GM06990 (cell line): ENCODE results near the gene MXI1.
A peak's percentile ranks its signal among the peaks of the same experiment; 100 is the strongest.

Source experiments
- DNase-seq: peaks from one replicate; pipeline ENCODE4 v3.0.0-alpha.2; 2011; ENCODE audit not compliant: insufficient read length; ENCODE audit errors: extremely low read depth
- H3K27me3 ChIP-seq: replicated peaks from 2 replicates; pipeline ENCODE4 v1.6.0; 2011; ENCODE audit warnings: low read length; ENCODE audit not compliant: control insufficient read depth, insufficient read depth
- H3K36me3 ChIP-seq: 2 replicates; pipeline ENCODE4 v1.5.1; 2011; ENCODE audit warnings: low read length; ENCODE audit not compliant: control insufficient read depth, insufficient read depth
- H3K4me3 ChIP-seq: replicated peaks from 2 replicates; pipeline ENCODE4 v1.5.1; 2011; ENCODE audit warnings: low read depth, mild to moderate bottlenecking, control low read depth, low read length
- TF ChIP-seq, protein P1 (sequence below): IDR thresholded peaks from 2 replicates; pipeline ENCODE4 v1.5.1; 2011; ENCODE audit warnings: low read length, control low read depth, mild to moderate bottlenecking, inconsistent platforms; ENCODE audit not compliant: insufficient read depth, poor library complexity, severe bottlenecking

MXI1 gene

GRCh38 chr10:110209926-110210673, 2.7 kb downstream of the MXI1 start:
- H3K4me3 ChIP-seq = peak overlapping the region; percentile 65
- TF ChIP-seq, protein P1, sequence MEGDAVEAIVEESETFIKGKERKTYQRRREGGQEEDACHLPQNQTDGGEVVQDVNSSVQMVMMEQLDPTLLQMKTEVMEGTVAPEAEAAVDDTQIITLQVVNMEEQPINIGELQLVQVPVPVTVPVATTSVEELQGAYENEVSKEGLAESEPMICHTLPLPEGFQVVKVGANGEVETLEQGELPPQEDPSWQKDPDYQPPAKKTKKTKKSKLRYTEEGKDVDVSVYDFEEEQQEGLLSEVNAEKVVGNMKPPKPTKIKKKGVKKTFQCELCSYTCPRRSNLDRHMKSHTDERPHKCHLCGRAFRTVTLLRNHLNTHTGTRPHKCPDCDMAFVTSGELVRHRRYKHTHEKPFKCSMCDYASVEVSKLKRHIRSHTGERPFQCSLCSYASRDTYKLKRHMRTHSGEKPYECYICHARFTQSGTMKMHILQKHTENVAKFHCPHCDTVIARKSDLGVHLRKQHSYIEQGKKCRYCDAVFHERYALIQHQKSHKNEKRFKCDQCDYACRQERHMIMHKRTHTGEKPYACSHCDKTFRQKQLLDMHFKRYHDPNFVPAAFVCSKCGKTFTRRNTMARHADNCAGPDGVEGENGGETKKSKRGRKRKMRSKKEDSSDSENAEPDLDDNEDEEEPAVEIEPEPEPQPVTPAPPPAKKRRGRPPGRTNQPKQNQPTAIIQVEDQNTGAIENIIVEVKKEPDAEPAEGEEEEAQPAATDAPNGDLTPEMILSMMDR = no peak
- no peaks in the 10 kb centered on the region; the same call in 1 of the 2 replicates for H3K27me3 ChIP-seq
- peak; percentile 49 for DNase-seq
- no peaks in the 10 kb centered on the region for H3K36me3 ChIP-seq

GRCh38 chr10:110210674-110211464, 3.5 kb downstream of the MXI1 start:
- Histone ChIP-seq H3K4me3 (peak overlapping the region; percentile 65), H3K27me3 (no peaks in the 10 kb centered on the region; the same call in 1 of the 2 replicates), H3K36me3 (no peaks in the 10 kb centered on the region)
- TF ChIP-seq, protein P1 = no peak
- DNase-seq = peak; percentile 91

DNA sequence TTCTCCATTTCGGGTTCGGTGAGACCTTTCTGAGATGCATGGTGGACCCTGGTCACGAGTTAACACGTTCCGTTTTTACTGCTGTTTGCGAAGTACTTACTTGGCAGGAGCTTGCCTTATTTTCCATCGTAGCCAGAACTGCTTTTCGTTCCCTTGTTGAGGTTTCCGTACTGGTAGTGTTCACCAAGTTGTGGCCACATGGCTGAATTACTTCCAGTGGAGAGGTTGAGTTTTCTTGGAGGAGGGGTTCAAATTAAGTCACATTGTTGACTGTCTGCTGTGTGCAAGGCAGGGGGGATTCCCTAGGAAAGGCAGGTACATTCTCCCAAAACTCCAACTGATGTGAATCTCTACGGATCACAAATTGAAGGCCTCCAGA, 4.0 kb downstream of the MXI1 start:
- no peaks in the 10 kb centered on the region; the same call in 1 of the 2 replicates for H3K27me3 ChIP-seq
- peak overlapping the region; percentile 65 for H3K4me3 ChIP-seq
- DNase-seq = no peak
- H3K36me3 ChIP-seq = no peaks in the 10 kb centered on the region
- TF ChIP-seq, protein P1 = no peak

- TF ChIP-seq, protein P1 = no peak
- H3K36me3 ChIP-seq = no peaks in the 10 kb centered on the region
- H3K4me3 ChIP-seq = no peak overlapping the region
- no peaks in the 10 kb centered on the region for H3K27me3 ChIP-seq
- no peak for DNase-seq
Measured at GRCh38 chr10:110212119-110213006, 5.0 kb downstream of the MXI1 start.

GRCh38 chr10:110214371-110214826, 7.0 kb downstream of the MXI1 start:
- no peaks in the 10 kb centered on the region for H3K27me3 ChIP-seq
- no peaks in the 10 kb centered on the region for H3K36me3 ChIP-seq
- peak; percentile 22 for DNase-seq
- TF ChIP-seq, protein P1 = no peak
- H3K4me3 ChIP-seq = no peak overlapping the region
